ENCODE measurements around the gene KDELR1. TPM values are rescaled to one million over a fixed set of nuclear protein-coding genes. Genes with fewer than 3 reads are reported as not detected.

KDELR1 gene
- total RNA-seq = 144 TPM in 2 replicates

- H3K4me3 ChIP-seq (ENCODE audit: low read depth, low read length) = peak within 1 kb of the TSS; percentile 100
- TF ChIP-seq CTCF (conservative IDR thresholded peaks at IDR 0.05; ENCODE audit: low read depth, low read length) = peak; percentile 80
- DNase-seq (ENCODE audit: low read depth) = no peak
Observed at GRCh38 chr19:48391100-48392005, at the start of gene KDELR1. TSS of gene KDELR1 (minus strand) at chr19:48391551. CDS start at chr19:48391358, 193 bp downstream.

GRCh38 chr19:48436586-48436985, 45.2 kb upstream of the KDELR1 start:
- DNase-seq (ENCODE audit: low read depth) = no peak
- no peak for TF ChIP-seq CTCF (conservative IDR thresholded peaks at IDR 0.05; ENCODE audit: low read depth, low read length)
- no peak overlapping the region for H3K4me3 ChIP-seq (ENCODE audit: low read depth, low read length)

- H3K4me3 ChIP-seq (ENCODE audit: low read depth, low read length) = no peak overlapping the region
- DNase-seq (ENCODE audit: low read depth) = no peak
- no peak for TF ChIP-seq CTCF (conservative IDR thresholded peaks at IDR 0.05; ENCODE audit: low read depth, low read length)
Observed at GRCh38 chr19:48433337-48433736, 42.0 kb upstream of the KDELR1 start.

- no peak for TF ChIP-seq CTCF (conservative IDR thresholded peaks at IDR 0.05; ENCODE audit: low read depth, low read length)
- H3K4me3 ChIP-seq (ENCODE audit: low read depth, low read length) = no peak overlapping the region
- no peak for DNase-seq (ENCODE audit: low read depth)
Observed at GRCh38 chr19:48428670-48429069, 37.3 kb upstream of the KDELR1 start.

GRCh38 chr19:48424694-48425219, 33.4 kb upstream of the KDELR1 start:
- DNase-seq (ENCODE audit: low read depth) = no peak
- TF ChIP-seq CTCF (conservative IDR thresholded peaks at IDR 0.05; ENCODE audit: low read depth, low read length) = no peak
- H3K4me3 ChIP-seq (ENCODE audit: low read depth, low read length) = no peak overlapping the region

- TF ChIP-seq CTCF (conservative IDR thresholded peaks at IDR 0.05; ENCODE audit: low read depth, low read length) = no peak
- no peak overlapping the region for H3K4me3 ChIP-seq (ENCODE audit: low read depth, low read length)
- no peak for DNase-seq (ENCODE audit: low read depth)
Observed at GRCh38 chr19:48421548-48421947, 30.2 kb upstream of the KDELR1 start.

Measured in epithelial cell of proximal tubule (primary cell).